Ovary (tissue), 3 donors: Measurements from ENCODE around the gene CSNK1A1.

ENCODE experiments used
- CTCF ChIP-seq, 3 donors: fragments of 450-650 bp in 2 of 3; fragments of 200-600 bp in 1 of 3; IDR thresholded peaks; one replicate each; pipeline versions ENCODE4 v1.5.1 to v1.8.0; 2016 to 2022; ENCODE audit warnings: antibody characterized with exemption in 3 of 3, mild to moderate bottlenecking in 1 of 3
- POLR2A ChIP-seq: fragments of 450-650 bp; IDR thresholded peaks from one replicate; pipeline ENCODE4 v1.6.1; 2017; ENCODE audit warnings: antibody characterized with exemption, mild to moderate bottlenecking, moderate library complexity
- donor health status: DM: no; HTN: no; CAD: no.

- TF ChIP-seq CTCF (IDR thresholded peaks at IDR 0.05) (no peak), POLR2A (no peak)
Observed at GRCh38 chr5:149575131-149575530, 23.9 kb upstream of the CSNK1A1 start.
